Thoracic aorta (tissue), 2 donors: ENCODE data around the gene DPP7. TPM values are rescaled to one million over a fixed set of nuclear protein-coding genes. Genes with fewer than 3 reads are reported as not detected.

Experiments used
- ATAC-seq: fragments of 150-250 bp; one replicate; pipeline ENCODE4 v1.8.0; 2017; ENCODE audit warnings: low read depth; ENCODE audit not compliant: insufficient number of reproducible peaks, low FRiP score
- DNase-seq: peaks from one replicate; pipeline ENCODE4 v3.0.0-alpha.2; 2020; ENCODE audit warnings: low spot score
- H3K27ac ChIP-seq, 2 donors: fragments of 200-600 bp; sonication (generic); 1 replicate in 1 of 2; 2 replicates in 1 of 2; pipeline ENCODE4 v1.5.1; 2016; ENCODE audit warnings: mild to moderate bottlenecking in 2 of 2, moderate library complexity in 2 of 2
- H3K27me3 ChIP-seq: fragments of 200-600 bp; sonication (generic); replicated peaks from 2 replicates; pipeline ENCODE4 v1.6.0; 2016; ENCODE audit warnings: mild to moderate bottlenecking; ENCODE audit not compliant: insufficient read depth
- H3K36me3 ChIP-seq: fragments of 200-600 bp; sonication (generic); one replicate; pipeline ENCODE4 v1.5.1; 2016
- H3K4me1 ChIP-seq, 2 donors: fragments of 200-600 bp; sonication (generic); 1 replicate in 1 of 2; 2 replicates in 1 of 2; pipeline versions ENCODE4 v1.5.1 to v1.6.0; 2016; ENCODE audit warnings: low read depth in 2 of 2, mild to moderate bottlenecking in 1 of 2; ENCODE audit not compliant: control insufficient read depth in 1 of 2
- H3K4me3 ChIP-seq: fragments of 200-600 bp; sonication (generic); 2 replicates; pipeline ENCODE4 v1.5.1; 2016; ENCODE audit warnings: mild to moderate bottlenecking
- H3K9me3 ChIP-seq: fragments of 200-600 bp; sonication (generic); 2 replicates; pipeline ENCODE4 v1.5.1; 2016
- CTCF ChIP-seq: fragments of 200-600 bp; sonication (generic); IDR thresholded peaks from one replicate; pipeline ENCODE4 v1.5.1; 2019; ENCODE audit warnings: antibody characterized with exemption
- total RNA-seq, 2 donors: library from RNA; depleted of rRNA; stranded (reverse); fragments of >200 nt; gene quantifications; one replicate each; pipeline versions ENCODE4 v1.1.0 to v1.2.3, GENCODE V29; 2016

Gene DPP7
- total RNA-seq, 2 donors from 2014 or later: 100 to 148 TPM

GRCh38 chr9:137113385-137114159, 961 bp downstream of the DPP7 start:
- H3K4me1 ChIP-seq: peaks cover 5 to 19% of the 10 kb centered on the region in 2 donors
- TF ChIP-seq CTCF: no peak
- H3K27ac ChIP-seq: no peak overlapping the region
- H3K9me3 ChIP-seq: no peaks in the 10 kb centered on the region
- DNase-seq (no peak), ATAC-seq (no peak)
- H3K36me3 ChIP-seq: peaks cover 5% of the 10 kb centered on the region
- H3K27me3 ChIP-seq: no peaks in the 10 kb centered on the region
- H3K4me3 ChIP-seq: peak overlapping the region; percentile 58

- Histone ChIP-seq H3K4me3 (no peak overlapping the region), H3K27ac (no peak overlapping the region), H3K9me3 (no peaks in the 10 kb centered on the region), H3K27me3 (no peaks in the 10 kb centered on the region), H3K36me3 (peaks cover 8% of the 10 kb centered on the region), H3K4me1 (peaks cover 5 to 19% of the 10 kb centered on the region in 2 donors)
- TF ChIP-seq CTCF: no peak
- DNase-seq: no peak
- ATAC-seq: no peak
These were observed 1.8 kb downstream of the DPP7 start for GRCh38 chr9:137112564-137113384.

GRCh38 chr9:137111788-137112563, 2.6 kb downstream of the DPP7 start:
- no peaks in the 10 kb centered on the region for H3K27me3 ChIP-seq
- H3K27ac ChIP-seq: no peak overlapping the region
- DNase-seq (no peak), ATAC-seq (no peak)
- peaks cover 5 to 19% of the 10 kb centered on the region in 2 donors for H3K4me1 ChIP-seq
- TF ChIP-seq CTCF: no peak
- peaks cover 15% of the 10 kb centered on the region for H3K36me3 ChIP-seq
- H3K9me3 ChIP-seq: no peaks in the 10 kb centered on the region
- no peak overlapping the region for H3K4me3 ChIP-seq

- peaks cover 5 to 19% of the 10 kb centered on the region in 2 donors for H3K4me1 ChIP-seq
- H3K4me3 ChIP-seq: no peak overlapping the region
- H3K9me3 ChIP-seq: no peaks in the 10 kb centered on the region
- peaks cover 23% of the 10 kb centered on the region for H3K36me3 ChIP-seq
- no peak for ATAC-seq
- H3K27ac ChIP-seq: no peak overlapping the region
- no peaks in the 10 kb centered on the region for H3K27me3 ChIP-seq
- DNase-seq: no peak
- TF ChIP-seq CTCF: no peak
These were observed 3.4 kb downstream of the DPP7 start for GRCh38 chr9:137110911-137111787.
